Calu3 (cell line): Measurements from ENCODE around the gene LAMP1. TPM values are rescaled to one million over a fixed set of nuclear protein-coding genes. Genes with fewer than 3 reads are reported as not detected.

ENCODE experiments used
- BruUV-seq: library from RNA; stranded (reverse); fragments of 400-500 nt; replicated peaks from 2 replicates; lab custom pipeline; 2021; lab: Mats Ljungman, UMichigan
- CTCF ChIA-PET: fragments of 300-600 bp; sonication (Branson Sonifier 250); formaldehyde crosslinking; loops from one replicate; lab custom pipeline; 2022; ENCODE audit warnings: antibody characterized with exemption; lab: Charles Lee
- DNase-seq: peaks from one replicate; pipeline ENCODE4 v3.0.0; 2022
- H3K27ac Mint-ChIP-seq: one replicate; pipeline ENCODE4 v1.8.0; 2022; ENCODE audit warnings: mixed read lengths; ENCODE audit not compliant: unreplicated experiment
- H3K27me3 Mint-ChIP-seq: one replicate; pipeline ENCODE4 v1.8.0; 2022; ENCODE audit warnings: mixed read lengths; ENCODE audit not compliant: unreplicated experiment
- H3K36me3 Mint-ChIP-seq: one replicate; pipeline ENCODE4 v1.8.0; 2022; ENCODE audit warnings: mild to moderate bottlenecking, moderate library complexity, mixed read lengths; ENCODE audit not compliant: insufficient read depth, unreplicated experiment
- H3K4me1 Mint-ChIP-seq: one replicate; pipeline ENCODE4 v1.8.0; 2022; ENCODE audit warnings: mild to moderate bottlenecking, low read depth, mixed read lengths; ENCODE audit not compliant: unreplicated experiment
- H3K4me3 Mint-ChIP-seq: one replicate; pipeline ENCODE4 v1.8.0; 2022; ENCODE audit warnings: mild to moderate bottlenecking, low read depth, moderate library complexity, mixed read lengths; ENCODE audit not compliant: unreplicated experiment
- H3K9me3 Mint-ChIP-seq: one replicate; pipeline ENCODE4 v1.8.0; 2022; ENCODE audit warnings: low read depth, mixed read lengths; ENCODE audit not compliant: unreplicated experiment
- intact Hi-C: fragments of 100-400 bp; cut with micrococcal nuclease; formaldehyde crosslinking; loops from one replicate; pipeline ENCODE4 v1.10.0; 2022; ENCODE audit not compliant: unreplicated experiment
- total RNA-seq: library from RNA; stranded (reverse); gene quantifications from 2 replicates; pipeline ENCODE4 v1.2.3, GENCODE V29; 2022
- TF ChIP-seq, protein P1 (sequence below): fragments of 200-600 bp; IDR thresholded peaks from one replicate; pipeline ENCODE4 v1.8.0; 2022; ENCODE audit warnings: antibody characterized with exemption; ENCODE audit not compliant: unreplicated experiment

LAMP1 gene
- total RNA-seq, 1 experiment from 2014 or later, result 70.7 TPM

GRCh38 chr13:113315992-113316391 is 19.0 kb downstream of the LAMP1 start:
- H3K4me1 Mint-ChIP-seq, result no peaks in the 10 kb centered on the region
- intact Hi-C loops, result no loop called here

GRCh38 chr13:113317031-113317430 is 20.0 kb downstream of the LAMP1 start:
- Mint-ChIP-seq H3K27me3 (no peaks in the 10 kb centered on the region), H3K27ac (no peak overlapping the region), H3K4me3 (no peak overlapping the region), H3K4me1 (no peaks in the 10 kb centered on the region), H3K36me3 (no peaks in the 10 kb centered on the region), H3K9me3 (no peaks in the 10 kb centered on the region)
- TF ChIP-seq, protein P1, sequence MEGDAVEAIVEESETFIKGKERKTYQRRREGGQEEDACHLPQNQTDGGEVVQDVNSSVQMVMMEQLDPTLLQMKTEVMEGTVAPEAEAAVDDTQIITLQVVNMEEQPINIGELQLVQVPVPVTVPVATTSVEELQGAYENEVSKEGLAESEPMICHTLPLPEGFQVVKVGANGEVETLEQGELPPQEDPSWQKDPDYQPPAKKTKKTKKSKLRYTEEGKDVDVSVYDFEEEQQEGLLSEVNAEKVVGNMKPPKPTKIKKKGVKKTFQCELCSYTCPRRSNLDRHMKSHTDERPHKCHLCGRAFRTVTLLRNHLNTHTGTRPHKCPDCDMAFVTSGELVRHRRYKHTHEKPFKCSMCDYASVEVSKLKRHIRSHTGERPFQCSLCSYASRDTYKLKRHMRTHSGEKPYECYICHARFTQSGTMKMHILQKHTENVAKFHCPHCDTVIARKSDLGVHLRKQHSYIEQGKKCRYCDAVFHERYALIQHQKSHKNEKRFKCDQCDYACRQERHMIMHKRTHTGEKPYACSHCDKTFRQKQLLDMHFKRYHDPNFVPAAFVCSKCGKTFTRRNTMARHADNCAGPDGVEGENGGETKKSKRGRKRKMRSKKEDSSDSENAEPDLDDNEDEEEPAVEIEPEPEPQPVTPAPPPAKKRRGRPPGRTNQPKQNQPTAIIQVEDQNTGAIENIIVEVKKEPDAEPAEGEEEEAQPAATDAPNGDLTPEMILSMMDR, result no peak
- intact Hi-C loops, result no loop called here
- no peak for DNase-seq
- BruUV-seq, result no TSS peak
- CTCF ChIA-PET, result no interaction called here

More at GRCh38 chr13:113315992-113316391, 19.0 kb downstream of the LAMP1 start:
- Mint-ChIP-seq H3K27ac (no peak overlapping the region), H3K9me3 (no peaks in the 10 kb centered on the region), H3K27me3 (no peaks in the 10 kb centered on the region), H3K36me3 (peaks cover under 1% of the 10 kb centered on the region), H3K4me3 (no peak overlapping the region)
- no peak for DNase-seq
- CTCF ChIA-PET, result no interaction called here
- TF ChIP-seq, protein P1, result no peak
- no TSS peak for BruUV-seq

DNA sequence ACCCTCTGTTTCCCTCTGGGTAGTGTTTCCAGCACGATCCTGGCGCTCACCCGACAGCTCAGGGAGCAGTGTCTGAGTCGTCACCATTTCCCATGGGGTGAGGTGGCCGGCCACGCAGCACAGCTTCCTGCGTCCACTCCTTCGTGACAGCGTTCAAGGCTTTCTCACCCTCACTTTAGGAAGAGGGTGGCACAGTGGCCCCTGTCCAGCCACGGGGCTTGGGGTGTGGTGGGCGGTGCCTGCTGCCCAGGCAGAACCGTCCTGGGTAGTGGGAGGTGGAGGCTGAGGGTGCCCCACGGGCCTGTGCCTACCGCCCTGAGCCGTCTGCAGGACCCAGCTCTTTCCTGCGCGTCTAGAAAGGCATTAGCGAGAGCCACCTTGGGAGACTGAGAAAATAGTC is 21.9 kb downstream of the LAMP1 start:
- Mint-ChIP-seq H3K27me3 (no peaks in the 10 kb centered on the region), H3K4me1 (no peaks in the 10 kb centered on the region), H3K36me3 (no peaks in the 10 kb centered on the region), H3K9me3 (no peaks in the 10 kb centered on the region), H3K4me3 (no peak overlapping the region), H3K27ac (no peak overlapping the region)
- no peak for DNase-seq
- intact Hi-C loops, result no loop called here
- TF ChIP-seq, protein P1, result no peak
- BruUV-seq, result no TSS peak
- CTCF ChIA-PET, result no interaction called here

DNA sequence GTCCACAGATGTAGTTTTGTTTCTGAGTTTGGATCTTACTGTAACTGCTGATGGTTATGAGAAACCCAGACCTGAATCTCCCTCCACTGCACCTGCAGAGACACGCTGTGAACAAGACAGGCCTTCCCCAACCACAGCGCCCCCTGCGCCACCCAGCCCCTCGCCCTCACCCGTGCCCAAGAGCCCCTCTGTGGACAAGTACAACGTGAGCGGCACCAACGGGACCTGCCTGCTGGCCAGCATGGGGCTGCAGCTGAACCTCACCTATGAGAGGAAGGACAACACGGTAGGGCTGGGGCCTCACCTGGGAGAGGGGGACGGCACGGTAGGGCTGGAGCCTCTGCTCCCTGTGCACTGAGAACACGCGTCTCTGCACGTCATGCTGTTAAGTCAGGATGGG is 22.3 kb downstream of the LAMP1 start:
- DNase-seq, result no peak
- no peak overlapping the region for H3K27ac Mint-ChIP-seq
- no peak overlapping the region for H3K4me3 Mint-ChIP-seq
- no peaks in the 10 kb centered on the region for H3K9me3 Mint-ChIP-seq
- no TSS peak for BruUV-seq
- intact Hi-C loops, result no loop called here
- TF ChIP-seq, protein P1, result no peak
- H3K27me3 Mint-ChIP-seq, result no peaks in the 10 kb centered on the region
- no peaks in the 10 kb centered on the region for H3K4me1 Mint-ChIP-seq
- CTCF ChIA-PET, result no interaction called here
- no peaks in the 10 kb centered on the region for H3K36me3 Mint-ChIP-seq
